Loucy (cell line): ENCODE results near the gene HEATR5A.

ENCODE experiments used
- H2AFZ ChIP-seq: fragments of 200-600 bp; sonication (generic); 2 replicates; pipeline ENCODE4 v1.6.0; 2016; ENCODE audit warnings: antibody characterized with exemption, mild to moderate bottlenecking, low read length, moderate library complexity
- H3F3A ChIP-seq: fragments of 200-600 bp; 2 replicates; pipeline ENCODE4 v1.6.0; 2016; ENCODE audit warnings: antibody characterized with exemption, low read depth, mild to moderate bottlenecking
- H3K27me3 ChIP-seq: fragments of 200-600 bp; sonication (generic); 2 replicates; pipeline ENCODE4 v1.6.1; 2014; ENCODE audit warnings: low read length, mild to moderate bottlenecking; ENCODE audit not compliant: insufficient read depth, poor library complexity, severe bottlenecking
- H3K36me3 ChIP-seq: fragments of 200-600 bp; sonication (generic); 2 replicates; pipeline ENCODE4 v1.6.1; 2016; ENCODE audit warnings: low read length; ENCODE audit not compliant: insufficient read depth
- H3K4me1 ChIP-seq: fragments of 200-600 bp; sonication (generic); 2 replicates; pipeline ENCODE4 v1.5.1; 2014; ENCODE audit warnings: low read length, mild to moderate bottlenecking; ENCODE audit not compliant: insufficient read depth, poor library complexity, severe bottlenecking
- H3K4me2 ChIP-seq: fragments of 200-600 bp; sonication (generic); 2 replicates; pipeline ENCODE4 v1.6.0; 2014; ENCODE audit warnings: antibody characterized with exemption, low read length, low read depth, mild to moderate bottlenecking; ENCODE audit not compliant: poor library complexity, severe bottlenecking
- H3K4me3 ChIP-seq: fragments of 200-600 bp; sonication (generic); 2 replicates; pipeline ENCODE4 v1.5.1; 2014; ENCODE audit warnings: low read length, mild to moderate bottlenecking, mixed read lengths; ENCODE audit not compliant: poor library complexity, severe bottlenecking
- H3K79me2 ChIP-seq: fragments of 200-600 bp; sonication (generic); 2 replicates; pipeline ENCODE4 v1.6.1; 2014; ENCODE audit warnings: low read length; ENCODE audit not compliant: insufficient read depth
- H3K9ac ChIP-seq: fragments of 200-600 bp; sonication (generic); 2 replicates; pipeline ENCODE4 v1.6.0; 2014; ENCODE audit warnings: mild to moderate bottlenecking, low read depth, low read length, moderate library complexity; ENCODE audit not compliant: poor library complexity, severe bottlenecking
- H3K9me2 ChIP-seq: fragments of 200-600 bp; sonication (generic); replicated peaks from 2 replicates; pipeline ENCODE4 v1.6.1; 2016; ENCODE audit warnings: low read depth, low read length, mixed read lengths
- H3K9me3 ChIP-seq: fragments of 200-600 bp; sonication (generic); 2 replicates; pipeline ENCODE4 v1.6.1; 2014; ENCODE audit warnings: mild to moderate bottlenecking, antibody characterized with exemption, low read length, low read depth; ENCODE audit not compliant: insufficient read depth
- H4K20me1 ChIP-seq: fragments of 200-600 bp; sonication (generic); 2 replicates; pipeline ENCODE4 v1.6.0; 2014; ENCODE audit warnings: antibody characterized with exemption, low read length, mild to moderate bottlenecking; ENCODE audit not compliant: insufficient read depth, poor library complexity, severe bottlenecking
- EZH2phosphoT487 ChIP-seq: fragments of 200-600 bp; IDR thresholded peaks from 2 replicates; pipeline ENCODE4 v1.6.1; 2018; ENCODE audit warnings: antibody characterized with exemption, mild to moderate bottlenecking, moderate library complexity, borderline replicate concordance
- TF ChIP-seq, protein P1 (sequence below): fragments of 200-600 bp; sonication (generic); conservative IDR thresholded peaks from 2 replicates; pipeline ENCODE4 v1.5.1; 2014; ENCODE audit warnings: mild to moderate bottlenecking, antibody characterized with exemption, low read length

Gene HEATR5A

DNA sequence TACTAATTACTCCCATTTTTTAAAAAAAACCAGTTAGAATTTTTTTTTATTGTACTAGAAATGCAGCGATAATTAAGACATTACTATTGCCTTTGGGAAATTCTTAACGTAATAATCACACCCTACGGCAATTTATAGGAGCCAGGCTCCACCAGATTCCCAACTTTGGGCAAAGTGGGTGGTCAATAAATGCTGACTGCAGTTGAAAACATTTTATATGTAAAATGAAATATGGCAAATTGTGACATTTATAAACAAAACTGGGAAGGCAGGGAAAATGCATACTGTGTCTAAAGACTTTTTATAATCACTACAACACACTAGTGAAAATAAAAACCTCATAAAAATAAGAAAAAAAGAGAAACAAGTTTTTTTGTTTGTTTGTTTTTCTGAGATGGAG, 119.5 kb downstream of the HEATR5A start:
- TF ChIP-seq, protein P1, sequence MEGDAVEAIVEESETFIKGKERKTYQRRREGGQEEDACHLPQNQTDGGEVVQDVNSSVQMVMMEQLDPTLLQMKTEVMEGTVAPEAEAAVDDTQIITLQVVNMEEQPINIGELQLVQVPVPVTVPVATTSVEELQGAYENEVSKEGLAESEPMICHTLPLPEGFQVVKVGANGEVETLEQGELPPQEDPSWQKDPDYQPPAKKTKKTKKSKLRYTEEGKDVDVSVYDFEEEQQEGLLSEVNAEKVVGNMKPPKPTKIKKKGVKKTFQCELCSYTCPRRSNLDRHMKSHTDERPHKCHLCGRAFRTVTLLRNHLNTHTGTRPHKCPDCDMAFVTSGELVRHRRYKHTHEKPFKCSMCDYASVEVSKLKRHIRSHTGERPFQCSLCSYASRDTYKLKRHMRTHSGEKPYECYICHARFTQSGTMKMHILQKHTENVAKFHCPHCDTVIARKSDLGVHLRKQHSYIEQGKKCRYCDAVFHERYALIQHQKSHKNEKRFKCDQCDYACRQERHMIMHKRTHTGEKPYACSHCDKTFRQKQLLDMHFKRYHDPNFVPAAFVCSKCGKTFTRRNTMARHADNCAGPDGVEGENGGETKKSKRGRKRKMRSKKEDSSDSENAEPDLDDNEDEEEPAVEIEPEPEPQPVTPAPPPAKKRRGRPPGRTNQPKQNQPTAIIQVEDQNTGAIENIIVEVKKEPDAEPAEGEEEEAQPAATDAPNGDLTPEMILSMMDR: no peak
- no peak for TF ChIP-seq EZH2phosphoT487

DNA sequence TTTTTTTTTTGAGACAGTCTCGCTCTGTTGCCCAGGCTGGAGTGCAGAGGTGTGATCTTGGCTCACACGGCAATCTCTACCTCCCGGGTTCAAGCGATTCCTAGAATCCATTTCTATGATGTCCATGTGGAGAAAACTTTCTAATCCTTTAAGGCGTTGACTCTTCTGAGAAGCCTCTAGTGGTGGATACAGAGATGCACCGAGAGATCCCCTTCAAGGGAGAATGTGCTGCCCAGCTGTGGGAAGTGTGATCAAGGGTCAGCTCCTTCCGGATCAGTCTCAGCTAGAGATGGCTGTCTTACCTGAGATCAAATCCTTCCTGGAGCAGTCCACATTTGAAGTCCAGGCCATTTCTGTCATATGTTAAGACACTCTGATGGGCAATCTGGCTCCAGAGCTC, 120.1 kb downstream of the HEATR5A start:
- H3K9me3 ChIP-seq: no peaks in the 10 kb centered on the region
- no peaks in the 10 kb centered on the region for H3K9me2 ChIP-seq
- no peaks in the 10 kb centered on the region for H3K4me1 ChIP-seq
- no peaks in the 10 kb centered on the region for H4K20me1 ChIP-seq
- no peaks in the 10 kb centered on the region for H3K27me3 ChIP-seq
- no peaks in the 10 kb centered on the region for H3F3A ChIP-seq
- no peaks in the 10 kb centered on the region for H3K79me2 ChIP-seq
- no peaks in the 10 kb centered on the region for H3K36me3 ChIP-seq
- no peak overlapping the region for H3K9ac ChIP-seq
- no peak overlapping the region for H3K4me3 ChIP-seq
- H2AFZ ChIP-seq: no peak overlapping the region
- TF ChIP-seq EZH2phosphoT487: no peak
- TF ChIP-seq, protein P1: peak; percentile 39
- no peak overlapping the region for H3K4me2 ChIP-seq

More for the DNA sequence above, 119.5 kb downstream of the HEATR5A start:
- Histone ChIP-seq H2AFZ (no peak overlapping the region), H3K9me3 (no peaks in the 10 kb centered on the region), H3K4me3 (no peak overlapping the region), H3K4me2 (no peak overlapping the region), H3F3A (no peaks in the 10 kb centered on the region), H3K4me1 (no peaks in the 10 kb centered on the region), H3K27me3 (no peaks in the 10 kb centered on the region), H3K9me2 (no peaks in the 10 kb centered on the region), H4K20me1 (no peaks in the 10 kb centered on the region), H3K36me3 (no peaks in the 10 kb centered on the region), H3K9ac (no peak overlapping the region), H3K79me2 (no peaks in the 10 kb centered on the region)

DNA sequence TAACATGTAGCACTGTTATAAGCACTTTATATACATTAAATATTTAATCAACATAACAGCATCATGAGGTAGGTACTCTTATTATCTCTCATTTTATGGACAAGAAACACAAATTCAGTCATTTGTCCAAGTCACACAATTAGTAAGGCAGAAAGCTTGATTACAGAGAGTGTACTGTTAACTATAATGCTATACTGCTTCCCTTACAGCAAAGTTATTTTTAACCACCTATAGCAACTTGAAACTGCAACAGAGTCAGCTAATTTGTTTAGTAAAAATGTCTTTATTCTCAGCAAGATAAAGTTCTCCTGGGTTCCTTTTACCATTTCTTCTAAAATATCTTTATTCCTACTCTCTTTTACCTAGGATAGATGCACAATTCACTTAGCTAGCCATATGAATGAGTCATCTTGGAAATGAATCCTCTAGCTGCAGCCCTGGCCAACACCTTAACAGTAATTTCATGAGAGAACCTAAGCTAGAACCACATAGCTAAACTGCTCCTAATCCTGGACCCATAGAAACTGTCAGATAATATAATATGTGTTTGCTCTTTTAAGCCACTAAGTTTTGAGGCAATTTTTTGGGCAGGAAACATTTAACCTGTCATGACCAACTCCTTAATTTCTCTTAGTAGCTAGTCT, 122.5 kb downstream of the HEATR5A start:
- Histone ChIP-seq H3K79me2 (no peaks in the 10 kb centered on the region), H3K27me3 (no peaks in the 10 kb centered on the region), H2AFZ (no peak overlapping the region), H3K4me1 (no peaks in the 10 kb centered on the region), H3K4me2 (no peak overlapping the region), H4K20me1 (no peaks in the 10 kb centered on the region), H3K9me3 (no peaks in the 10 kb centered on the region), H3F3A (no peaks in the 10 kb centered on the region), H3K36me3 (no peaks in the 10 kb centered on the region), H3K9ac (no peak overlapping the region), H3K4me3 (no peak overlapping the region), H3K9me2 (no peaks in the 10 kb centered on the region)
- no peak for TF ChIP-seq EZH2phosphoT487
- TF ChIP-seq, protein P1: no peak
